Ecto neural progenitor cell (in vitro differentiated cells): ENCODE measurements around the gene HDAC7.
"Not testable (repeated sequence)": the region's sequence is repeated elsewhere in the genome, so short reads cannot be mapped to it uniquely, and the experiment has no call there.

Source experiments
- DNase-seq: peaks from one replicate; pipeline ENCODE4 v3.0.0-alpha.2; 2018; ENCODE audit warnings: low spot score

Gene HDAC7

DNA sequence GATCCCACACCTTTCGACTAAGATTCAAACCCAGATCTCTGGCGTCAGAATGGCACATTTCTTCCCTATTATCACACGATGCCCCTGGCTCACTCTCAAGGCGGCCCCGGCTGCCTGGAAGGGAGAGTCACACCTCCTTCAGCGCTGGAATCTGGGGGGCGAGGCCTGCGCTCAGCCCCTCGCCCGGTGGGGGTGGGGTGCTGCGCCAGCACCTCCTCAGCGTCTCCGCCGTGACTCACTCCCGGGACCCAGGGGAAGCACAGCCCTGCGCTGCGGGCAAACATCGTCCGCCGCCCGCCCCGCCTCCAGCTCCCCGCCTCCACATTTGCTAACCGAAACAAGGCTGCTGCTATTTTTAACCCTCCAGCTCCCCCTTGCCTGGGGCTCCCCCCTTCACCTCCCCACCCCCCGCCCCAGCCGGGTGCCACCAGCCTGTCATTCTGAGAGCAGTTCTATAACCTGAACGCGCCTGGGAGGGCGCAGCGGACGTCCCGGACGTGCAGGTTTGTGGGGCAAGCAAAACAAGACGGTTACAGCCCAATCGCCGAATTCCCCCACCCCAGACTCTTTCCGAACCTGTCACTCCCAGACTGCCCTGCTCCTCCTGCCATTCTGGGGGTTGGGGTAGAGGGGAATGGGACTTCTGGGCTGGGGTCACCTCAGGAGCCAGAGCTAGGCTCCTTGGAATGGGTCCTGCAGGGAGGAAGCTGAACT, 6.7 kb downstream of the HDAC7 start:
- peak; percentile 90 for DNase-seq

DNA sequence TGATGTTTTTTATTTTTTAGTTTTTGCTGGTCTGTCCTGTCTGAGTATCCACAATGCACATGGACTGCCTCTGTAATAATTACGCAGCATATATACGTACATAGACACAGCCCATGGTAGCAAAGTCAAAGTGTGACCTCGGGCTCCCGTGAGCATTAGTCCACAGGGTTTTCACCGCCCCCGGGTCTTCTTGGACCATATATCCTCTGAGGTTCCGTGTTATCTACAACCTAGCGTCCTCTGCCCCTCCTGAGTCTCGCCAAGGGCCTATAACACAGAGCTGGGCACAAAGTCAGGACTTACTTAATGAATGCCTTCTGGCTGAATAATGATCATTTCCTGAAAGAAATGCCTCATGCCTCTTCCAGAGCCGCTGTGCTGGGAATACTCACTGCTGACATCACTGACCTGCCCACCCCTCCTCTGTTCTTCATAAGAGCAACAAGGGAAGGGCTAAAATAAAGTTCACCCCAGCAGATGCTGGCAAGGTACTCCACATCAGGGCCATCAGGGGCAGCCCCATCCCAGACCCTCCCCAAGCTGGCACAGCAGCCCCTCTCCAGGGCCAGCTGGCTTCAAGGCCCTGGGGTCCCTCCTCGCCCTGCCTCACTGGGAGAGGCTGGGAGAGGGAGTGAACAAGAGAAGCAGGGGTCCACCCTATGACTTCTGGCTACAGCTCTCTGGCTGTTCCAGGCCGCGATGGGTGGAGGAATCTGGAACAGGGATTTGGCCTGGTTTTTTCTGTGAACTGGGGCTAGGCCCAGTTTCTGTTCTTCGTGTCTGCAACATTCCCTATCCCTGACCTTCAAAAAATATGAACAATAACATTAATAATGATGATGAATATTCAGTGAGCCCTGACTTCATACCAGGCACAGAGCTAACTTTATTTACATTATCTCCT, 7.9 kb downstream of the HDAC7 start:
- DNase-seq: no peak

DNA sequence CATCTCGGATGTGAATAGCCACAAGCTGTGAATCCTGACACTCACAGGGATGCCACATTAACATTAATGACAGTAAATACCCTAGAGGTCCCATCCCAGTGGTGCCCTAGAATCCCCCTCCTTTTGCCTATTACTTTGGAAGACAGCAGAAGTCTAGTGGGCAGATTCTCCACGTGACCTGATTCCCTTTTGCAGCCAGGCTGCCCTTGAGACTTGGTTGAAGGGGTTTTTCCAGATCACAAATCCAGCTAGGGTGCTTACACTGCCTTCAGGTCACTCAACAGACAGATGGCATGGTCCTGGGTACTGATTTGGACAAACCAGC, 8.7 kb downstream of the HDAC7 start:
- DNase-seq: no peak

DNA sequence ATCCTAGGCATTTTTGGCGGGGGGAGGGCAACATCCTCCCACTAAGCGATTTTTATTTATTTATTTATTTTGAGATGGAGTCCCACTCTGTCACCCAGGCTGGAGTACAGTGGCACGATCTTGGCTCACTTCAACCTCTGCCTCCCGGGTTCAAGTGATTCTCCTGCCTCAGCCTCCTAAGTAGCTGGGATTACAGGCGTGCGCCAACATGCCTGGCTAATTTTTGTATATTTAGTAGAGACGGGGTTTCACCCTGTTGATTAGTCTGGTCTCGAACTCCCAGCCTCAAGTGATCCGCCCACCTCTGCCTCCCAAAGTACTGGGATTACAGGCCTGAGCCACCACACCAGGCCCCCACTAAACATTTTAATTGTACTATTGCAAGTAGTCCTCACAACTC, 10.2 kb downstream of the HDAC7 start:
- not testable (repeated sequence) for DNase-seq

DNA sequence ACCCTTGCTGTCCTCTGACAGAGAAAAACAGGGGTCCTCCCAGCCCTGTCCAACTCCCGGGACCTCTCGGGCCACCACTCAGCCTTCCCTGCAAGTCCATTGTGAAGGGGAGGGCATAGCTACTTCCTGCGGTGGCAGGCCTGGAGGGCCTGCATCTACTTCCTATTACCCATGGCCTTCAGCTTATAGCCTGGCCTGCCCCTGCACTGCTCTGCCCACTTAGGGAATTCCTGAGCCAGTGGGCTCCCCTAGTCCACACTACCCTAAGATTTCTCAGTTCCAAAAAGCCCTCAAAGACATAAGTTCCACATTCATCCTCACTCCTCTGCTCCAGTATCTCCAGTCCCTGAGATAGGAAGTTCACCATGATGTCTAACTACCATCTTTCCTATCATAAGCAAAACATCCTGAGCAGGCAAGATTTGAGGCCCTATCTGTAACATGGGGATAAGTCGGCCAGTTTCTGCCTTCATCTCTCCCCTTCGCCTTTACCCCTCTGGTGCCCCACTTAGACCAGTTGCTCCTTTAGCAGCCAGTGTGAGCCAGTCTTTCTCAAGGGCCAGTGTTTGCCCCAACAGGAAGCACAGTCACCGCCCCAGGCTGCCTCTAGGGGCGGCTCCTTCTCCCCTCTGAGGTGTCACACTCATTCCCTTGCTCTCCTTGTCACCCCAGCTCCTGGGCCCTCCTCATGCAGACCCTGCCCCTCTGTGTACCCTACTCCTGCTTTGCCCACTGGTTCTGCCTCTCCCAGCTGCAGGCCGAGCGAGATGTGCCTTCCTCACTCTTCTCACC, 10.9 kb downstream of the HDAC7 start:
- no peak for DNase-seq

DNA sequence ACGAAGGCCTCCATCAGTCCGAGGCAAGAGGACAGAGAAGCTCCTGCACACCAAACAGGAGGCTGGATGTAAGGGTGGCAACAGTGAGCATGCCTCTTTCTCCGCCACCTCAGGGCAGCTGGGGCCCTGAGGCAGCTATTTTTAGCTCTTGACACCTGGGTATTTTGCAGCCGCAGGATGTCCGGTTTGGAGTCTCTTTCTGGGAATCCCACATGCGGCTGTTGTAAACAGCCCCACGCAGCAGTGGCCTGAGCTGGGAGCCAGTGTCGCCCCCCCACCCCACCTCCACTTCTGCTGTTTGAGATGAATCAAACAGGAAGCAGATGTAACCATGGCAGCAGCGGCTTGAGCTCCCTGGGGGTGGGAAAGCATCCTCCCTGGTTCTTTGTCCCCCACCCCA, 11.7 kb downstream of the HDAC7 start:
- no peak for DNase-seq

GRCh38 chr12:47807338-47807737, 12.4 kb downstream of the HDAC7 start:
- DNase-seq: no peak

GRCh38 chr12:47805417-47805816, 14.3 kb downstream of the HDAC7 start:
- no peak for DNase-seq

DNA sequence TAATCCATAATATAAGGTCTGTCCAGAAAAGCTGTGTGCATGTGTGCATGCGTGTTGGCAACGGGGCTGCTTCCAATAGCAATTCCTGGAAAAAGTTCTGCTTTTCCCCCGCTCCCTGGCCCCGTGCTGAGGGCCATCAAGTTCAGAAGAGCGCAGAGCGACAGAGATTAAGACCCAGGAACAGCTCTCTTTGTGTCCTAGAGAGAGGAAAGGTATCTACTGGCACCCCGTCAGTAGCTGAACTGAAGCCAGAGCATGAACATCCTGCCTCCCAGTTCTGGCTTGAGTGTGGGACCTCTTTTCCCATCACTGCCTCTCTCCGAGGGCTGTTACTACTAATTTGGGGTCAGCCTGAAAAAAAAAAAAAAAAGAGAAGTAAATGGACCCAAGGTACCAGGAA, 15.5 kb downstream of the HDAC7 start:
- no peak for DNase-seq

GRCh38 chr12:47803191-47803875, 16.4 kb downstream of the HDAC7 start:
- no peak for DNase-seq

DNA sequence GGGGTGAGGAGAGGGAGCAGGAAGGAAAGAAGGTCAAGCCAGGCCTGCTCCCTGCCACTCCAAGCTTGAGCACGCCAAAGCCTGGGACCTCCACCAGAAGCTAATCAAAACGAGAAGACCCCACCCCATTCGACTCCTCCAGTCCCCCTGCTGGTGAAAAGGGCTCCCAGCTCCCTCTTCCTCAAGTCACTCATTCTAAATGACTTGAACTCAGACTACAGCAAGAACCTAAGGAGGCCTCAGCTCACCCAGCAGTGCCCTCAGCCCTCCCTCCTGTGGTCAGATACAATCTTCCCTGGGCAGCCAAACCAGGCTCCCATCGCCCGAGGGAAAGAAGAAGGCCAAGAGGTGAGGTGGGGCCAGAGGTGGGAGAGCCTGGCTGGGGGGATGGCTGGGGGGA, 17.4 kb downstream of the HDAC7 start:
- DNase-seq: no peak

- DNase-seq: no peak
Observed at GRCh38 chr12:47801904-47802246, 17.8 kb downstream of the HDAC7 start.

GRCh38 chr12:47801170-47801903, 18.4 kb downstream of the HDAC7 start:
- DNase-seq: no peak

- DNase-seq: no peak
Observed at GRCh38 chr12:47800582-47800981, 19.1 kb downstream of the HDAC7 start.

- no peak for DNase-seq
Observed at GRCh38 chr12:47799357-47799955, 20.2 kb downstream of the HDAC7 start.

DNA sequence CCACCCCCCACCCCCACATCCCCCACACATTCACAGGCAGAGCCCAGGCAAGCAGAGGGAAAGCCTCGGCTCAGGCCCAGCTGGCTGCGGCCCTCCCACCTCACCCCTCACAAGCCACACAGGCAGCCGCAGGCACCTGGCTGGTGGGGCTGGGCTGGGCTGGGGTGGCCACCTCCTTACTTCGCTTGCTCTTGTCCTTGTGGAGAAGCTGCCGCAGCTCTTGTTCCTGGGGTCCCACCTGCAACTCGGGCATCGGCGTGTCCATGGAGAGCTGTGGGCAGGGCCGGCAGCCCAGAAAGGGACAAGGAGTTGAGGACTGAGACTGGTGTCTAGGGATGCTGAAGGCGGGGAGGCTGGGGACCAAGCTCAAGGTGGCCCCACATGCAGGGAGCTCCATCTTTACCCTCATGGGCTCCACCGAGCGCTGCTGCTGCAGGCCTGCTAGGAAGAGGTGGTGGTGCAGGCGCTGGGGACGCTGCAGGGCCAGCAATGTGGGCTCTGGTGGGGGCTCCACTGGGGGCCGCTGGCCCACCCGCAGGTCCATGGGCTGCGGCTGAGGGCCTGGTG, 21.2 kb downstream of the HDAC7 start:
- DNase-seq: no peak

GRCh38 chr12:47797441-47797840, 22.3 kb downstream of the HDAC7 start:
- peak; percentile 72 for DNase-seq

DNA sequence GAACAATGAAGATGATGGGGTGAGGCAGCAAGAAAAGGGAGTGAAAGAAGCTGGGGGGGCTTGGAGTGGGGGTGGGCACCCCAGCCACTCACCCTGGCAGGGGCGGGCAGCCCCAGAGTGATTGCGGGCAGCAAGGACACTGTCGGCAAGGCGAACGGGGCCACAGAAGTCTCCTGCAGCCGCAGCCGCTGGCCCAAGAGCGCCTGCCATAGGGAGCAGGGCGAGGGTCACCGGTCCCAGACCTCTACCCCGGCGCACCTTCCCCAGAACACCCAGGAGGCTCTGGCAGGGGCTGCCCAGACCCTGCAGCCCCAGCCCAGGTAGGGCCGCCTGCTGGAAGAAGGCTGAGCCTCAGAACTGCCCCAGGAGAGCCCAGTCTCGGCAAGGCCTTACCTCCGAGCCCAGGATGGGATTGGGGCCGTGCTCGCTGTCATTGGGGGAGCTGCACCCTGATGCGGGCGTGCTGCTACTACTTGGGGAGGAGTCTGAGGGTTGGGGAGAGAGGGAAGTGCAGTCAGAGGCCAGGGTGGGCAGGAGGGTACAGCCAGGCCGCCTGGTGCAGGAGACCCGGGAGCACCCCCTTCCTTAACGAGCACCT, 23.8 kb downstream of the HDAC7 start:
- DNase-seq: no peak

DNA sequence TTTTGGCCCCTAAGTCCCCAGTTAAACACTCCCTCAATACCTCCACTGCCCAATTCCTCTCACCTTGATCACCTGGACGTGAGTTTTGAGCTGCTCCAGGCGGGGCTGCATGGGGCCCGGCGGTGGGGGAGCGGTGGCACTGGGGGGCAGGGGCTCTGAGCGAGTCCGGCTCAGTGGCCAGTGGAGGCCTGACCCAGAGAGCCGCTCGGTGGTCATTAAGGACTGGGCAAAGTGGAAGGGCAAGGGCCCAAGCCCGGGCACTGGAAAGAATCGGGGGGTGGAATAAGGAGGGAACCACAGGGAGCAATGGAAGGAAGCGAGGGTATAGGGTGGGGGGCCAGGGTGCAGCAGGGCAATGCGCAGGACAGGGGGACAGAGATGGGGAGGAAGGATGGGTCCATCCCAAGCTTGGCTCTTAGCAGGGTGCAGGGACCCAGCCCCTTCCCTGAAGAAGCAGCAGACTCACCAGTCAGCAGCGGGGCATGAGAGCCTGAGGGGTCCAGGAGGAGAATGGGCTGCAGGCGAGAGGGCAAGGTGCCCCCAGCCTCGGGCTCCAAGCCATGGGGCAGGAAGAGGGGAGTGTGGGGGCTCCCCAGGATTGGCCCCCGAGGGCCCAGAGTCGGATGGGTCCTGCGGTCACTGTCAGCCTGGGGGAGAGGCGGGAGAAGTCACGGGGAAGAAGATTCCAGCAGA, 24.4 kb downstream of the HDAC7 start:
- no peak for DNase-seq

DNA sequence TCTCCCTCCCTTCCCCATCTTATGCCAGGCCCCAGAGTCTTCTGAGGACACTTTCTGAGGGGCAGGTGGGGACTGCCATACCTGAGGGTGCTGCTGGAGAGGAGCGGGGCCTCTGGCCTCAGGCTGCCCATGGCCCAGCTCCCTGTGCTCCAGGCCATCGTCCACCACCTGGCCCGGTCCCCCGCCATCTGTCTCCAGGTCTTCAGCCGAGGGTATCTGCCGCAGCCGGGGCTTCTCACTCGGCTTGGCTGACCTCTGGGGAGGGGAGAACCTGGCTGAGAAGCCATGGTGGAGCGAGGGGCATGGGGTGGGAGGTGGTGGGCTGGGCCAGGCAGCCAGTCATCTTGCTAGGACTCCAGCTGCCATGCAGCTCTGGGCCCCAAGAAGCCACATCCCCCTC, 25.0 kb downstream of the HDAC7 start:
- no peak for DNase-seq
